GDM1 (cell line): ENCODE data around the gene ADGRG1.
A peak's percentile ranks its signal among the peaks of the same experiment; 100 is the strongest.

Source experiments
- DNase-seq: peaks from one replicate; lab custom pipeline; 2025; lab: John Stamatoyannopoulos, UW

Gene ADGRG1

GRCh38 chr16:57620335-57621231 is 7.8 kb upstream of the ADGRG1 start:
- DNase-seq: no peak

- DNase-seq: no peak
Measured at GRCh38 chr16:57621521-57622271, 6.7 kb upstream of the ADGRG1 start.

GRCh38 chr16:57622361-57623250 is 5.8 kb upstream of the ADGRG1 start:
- no peak for DNase-seq

- DNase-seq: no peak
Measured at GRCh38 chr16:57623251-57624043, 5.0 kb upstream of the ADGRG1 start.

- no peak for DNase-seq
Measured at GRCh38 chr16:57624044-57624688, 4.3 kb upstream of the ADGRG1 start.

GRCh38 chr16:57624806-57625500 is 3.5 kb upstream of the ADGRG1 start:
- no peak for DNase-seq

GRCh38 chr16:57626420-57627170 is 1.8 kb upstream of the ADGRG1 start:
- DNase-seq: no peak

- no peak for DNase-seq
Measured at GRCh38 chr16:57627184-57627871, 1.1 kb upstream of the ADGRG1 start.

- DNase-seq: no peak
Measured at GRCh38 chr16:57628783-57629293, 408 bp downstream of the ADGRG1 start.

GRCh38 chr16:57629516-57630406 is 1.3 kb downstream of the ADGRG1 start:
- peak; percentile 31 for DNase-seq

GRCh38 chr16:57630407-57630797 is 2.0 kb downstream of the ADGRG1 start:
- DNase-seq: no peak

GRCh38 chr16:57630931-57631845 is 2.8 kb downstream of the ADGRG1 start:
- DNase-seq: no peak

- DNase-seq: no peak
Measured at GRCh38 chr16:57632568-57632967, 4.1 kb downstream of the ADGRG1 start.

GRCh38 chr16:57633383-57634064 is 5.1 kb downstream of the ADGRG1 start:
- no peak for DNase-seq

GRCh38 chr16:57634171-57634570 is 5.7 kb downstream of the ADGRG1 start:
- DNase-seq: no peak
